ENCODE measurements around the gene ANGPT4.
"Not testable (repeated sequence)": the region's sequence is repeated elsewhere in the genome, so short reads cannot be mapped to it uniquely, and the experiment has no call there.

ANGPT4 gene

GRCh38 chr20:840858-841567 is 75.1 kb downstream of the ANGPT4 start:
- peak; percentile 23 for DNase-seq

DNA sequence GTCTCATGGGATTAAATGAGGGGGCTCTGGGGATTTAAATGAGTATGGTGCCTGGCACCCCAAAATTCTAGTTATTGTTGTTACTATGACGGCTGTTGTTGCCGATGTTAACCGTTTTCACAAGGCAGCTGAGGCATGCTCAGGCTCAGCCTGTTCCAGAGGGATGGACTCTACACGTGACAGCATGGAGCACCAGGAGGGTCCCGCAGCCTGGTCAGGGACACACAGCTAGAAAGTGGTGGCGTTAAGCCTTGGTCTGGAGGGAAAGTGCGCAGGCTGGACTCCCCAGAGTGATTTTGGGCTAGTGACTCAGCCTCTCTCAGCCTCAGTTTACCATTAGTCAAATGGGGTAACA is 75.7 kb downstream of the ANGPT4 start:
- DNase-seq = no peak

GRCh38 chr20:839626-840025 is 76.5 kb downstream of the ANGPT4 start:
- DNase-seq = no peak

- no peak for DNase-seq
These were observed 77.1 kb downstream of the ANGPT4 start for GRCh38 chr20:839015-839414.

GRCh38 chr20:836190-836589 is 79.9 kb downstream of the ANGPT4 start:
- no peak for DNase-seq

DNA sequence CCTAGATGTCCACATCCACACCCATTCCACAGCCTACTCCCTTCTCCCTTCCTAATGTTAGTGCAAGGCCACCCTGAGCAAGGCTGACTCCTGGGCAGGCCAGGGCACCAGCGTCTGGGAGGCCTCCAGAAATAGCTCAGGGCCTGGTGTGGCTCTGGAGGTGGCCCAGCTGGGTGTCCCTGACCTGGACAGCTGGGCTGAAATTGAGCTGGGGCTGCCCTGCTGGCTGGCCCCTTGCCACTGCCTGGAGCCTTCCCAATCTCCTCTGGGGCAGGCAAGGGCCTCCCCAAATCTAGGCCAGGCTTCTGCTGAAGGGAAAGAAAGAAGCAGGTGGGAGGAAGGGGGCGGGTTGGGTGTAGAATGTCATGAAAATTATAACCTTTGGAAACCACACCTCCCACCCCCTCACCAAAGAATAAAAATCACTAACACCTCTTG is 80.5 kb downstream of the ANGPT4 start:
- DNase-seq = no peak

DNA sequence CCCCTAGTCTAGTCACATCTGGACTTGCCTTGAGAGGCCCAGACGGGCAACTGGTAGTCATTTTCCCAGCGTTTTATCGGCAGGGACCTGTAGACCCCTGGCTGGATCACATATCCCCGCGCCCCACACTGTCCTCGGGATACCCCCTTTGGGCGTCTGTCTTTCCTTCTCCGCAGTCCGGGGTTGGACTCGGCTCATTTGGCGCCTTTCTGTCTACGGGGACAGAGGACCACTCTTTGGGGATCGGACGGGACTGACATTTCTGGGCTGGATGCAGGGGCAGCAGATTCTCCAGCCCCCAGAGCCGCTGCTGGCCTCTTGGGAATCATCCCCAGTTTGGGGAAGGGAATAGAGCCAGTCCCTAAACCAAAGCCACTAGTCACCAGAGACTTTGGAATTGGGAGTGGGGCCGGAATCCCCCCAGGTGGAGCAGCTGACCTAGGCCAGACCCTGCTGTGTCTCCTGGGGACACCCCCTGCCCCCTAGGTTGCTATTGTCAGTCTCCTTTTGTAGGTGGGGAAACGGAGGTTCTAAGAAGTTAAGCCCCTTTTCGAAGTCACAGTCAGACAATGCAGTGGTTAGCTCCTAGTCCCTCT is 81.9 kb downstream of the ANGPT4 start:
- no peak for DNase-seq

DNA sequence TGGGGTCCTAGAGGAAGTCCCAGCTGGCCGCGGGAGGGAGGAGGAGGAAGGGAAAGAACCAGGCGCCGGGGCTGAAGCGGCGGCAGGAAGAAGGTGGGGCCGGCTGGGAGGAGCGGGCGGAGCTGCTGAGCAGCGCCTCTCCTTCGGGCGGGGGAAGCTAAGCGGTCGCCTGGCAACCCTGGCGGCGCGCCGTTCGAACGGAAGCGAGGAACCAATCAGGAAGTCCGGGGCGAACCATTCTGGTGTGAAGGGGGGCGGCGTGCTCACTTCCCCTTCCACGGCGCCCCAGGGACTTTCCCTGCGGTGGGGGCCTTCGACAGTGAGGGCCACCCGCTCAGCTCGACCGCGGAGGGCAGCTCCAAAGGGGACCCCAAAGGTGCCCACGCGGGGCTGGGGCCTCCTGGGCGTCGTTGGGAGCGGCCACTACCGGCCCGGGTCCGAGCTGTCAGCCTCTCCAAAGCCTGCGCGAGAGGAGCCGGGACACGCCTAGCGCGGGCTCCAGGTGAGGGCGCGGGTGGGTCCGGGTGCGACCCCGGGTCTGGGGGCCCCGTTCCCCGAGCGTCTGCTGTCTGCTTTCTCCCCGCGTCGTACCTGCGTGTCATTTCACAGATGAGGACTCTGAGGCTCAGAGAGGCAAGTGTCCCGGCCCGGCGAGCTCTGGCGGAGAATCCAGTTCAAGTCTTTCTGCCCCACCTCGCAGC is 82.5 kb downstream of the ANGPT4 start, which contains the start of gene FAM110A:
Gene FAM110A, plus strand, starts transcription at position 266 of the 701 bp plus-strand sequence. CDS start 11,090 bp downstream, outside the sequence.
- peak; percentile 95 for DNase-seq

DNA sequence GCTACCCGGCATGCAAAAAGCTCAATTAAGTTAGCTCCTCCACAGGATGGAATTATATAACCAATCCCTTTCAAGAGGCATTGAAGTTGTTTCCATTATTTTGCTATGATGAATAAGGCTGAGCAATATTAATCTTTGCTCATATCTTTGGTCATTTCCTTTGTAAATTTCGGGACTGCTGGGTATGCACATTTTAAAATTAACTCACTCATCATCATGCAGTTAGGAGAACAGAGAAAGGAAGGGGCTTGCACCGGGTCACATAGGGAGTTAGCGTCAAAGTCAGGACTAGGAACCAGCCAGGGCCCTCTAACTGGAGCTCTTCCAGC is 83.0 kb downstream of the ANGPT4 start:
- DNase-seq = no peak

- no peak for DNase-seq
These were observed 84.2 kb downstream of the ANGPT4 start for GRCh38 chr20:831956-832355.

DNA sequence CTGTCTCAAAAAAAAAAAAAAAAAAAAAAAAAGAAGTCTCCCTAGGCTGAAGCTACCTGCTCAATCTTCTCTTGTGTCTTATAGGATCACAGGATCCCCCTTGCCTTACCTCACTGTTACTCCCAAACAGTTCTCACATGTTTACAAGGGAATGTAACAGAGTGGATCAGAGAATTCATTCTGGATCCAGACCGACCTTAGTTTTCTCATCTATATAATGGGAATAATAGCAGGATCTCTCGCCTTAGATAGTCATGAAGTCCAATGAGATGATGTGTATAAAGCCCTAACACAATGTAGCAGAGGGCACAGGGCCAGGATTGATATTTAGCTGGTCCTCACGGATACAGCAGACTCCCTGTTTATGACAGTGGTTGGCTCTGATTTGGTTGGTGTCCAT is 84.9 kb downstream of the ANGPT4 start:
- DNase-seq = no peak

DNA sequence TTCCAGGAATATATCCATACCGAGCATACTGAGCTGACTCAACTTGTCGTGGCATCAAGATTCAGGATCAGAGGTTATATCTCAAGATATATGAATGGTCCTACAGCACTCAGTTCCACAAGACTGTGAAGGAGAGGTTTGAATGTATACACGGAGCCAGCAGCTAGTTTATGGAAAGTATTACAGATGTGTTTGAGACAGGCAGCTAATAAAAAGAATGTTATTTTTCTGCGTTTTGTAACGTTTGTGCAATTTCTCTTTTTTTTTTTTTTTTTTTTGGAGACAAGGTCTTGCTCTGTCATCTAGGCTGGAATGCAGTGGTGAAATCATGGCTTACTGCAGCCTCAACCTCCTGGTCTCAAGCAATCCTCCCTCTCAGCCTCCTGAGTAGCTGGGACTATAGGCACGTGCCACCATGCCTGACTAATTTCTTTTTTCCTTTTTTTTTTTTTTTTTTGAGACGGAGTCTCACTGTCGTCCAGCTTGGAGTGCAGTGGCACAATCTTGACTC is 86.1 kb downstream of the ANGPT4 start:
- DNase-seq = no peak

- no peak for DNase-seq
These were observed 86.6 kb downstream of the ANGPT4 start for GRCh38 chr20:829551-829950.

GRCh38 chr20:828987-829386 is 87.1 kb downstream of the ANGPT4 start:
- DNase-seq = no peak

- DNase-seq = not testable (repeated sequence)
These were observed 88.2 kb downstream of the ANGPT4 start for GRCh38 chr20:827981-828380.

- no peak for DNase-seq
These were observed 89.3 kb downstream of the ANGPT4 start for GRCh38 chr20:826695-827323.

GRCh38 chr20:825710-826421 is 90.3 kb downstream of the ANGPT4 start:
- no peak for DNase-seq

DNA sequence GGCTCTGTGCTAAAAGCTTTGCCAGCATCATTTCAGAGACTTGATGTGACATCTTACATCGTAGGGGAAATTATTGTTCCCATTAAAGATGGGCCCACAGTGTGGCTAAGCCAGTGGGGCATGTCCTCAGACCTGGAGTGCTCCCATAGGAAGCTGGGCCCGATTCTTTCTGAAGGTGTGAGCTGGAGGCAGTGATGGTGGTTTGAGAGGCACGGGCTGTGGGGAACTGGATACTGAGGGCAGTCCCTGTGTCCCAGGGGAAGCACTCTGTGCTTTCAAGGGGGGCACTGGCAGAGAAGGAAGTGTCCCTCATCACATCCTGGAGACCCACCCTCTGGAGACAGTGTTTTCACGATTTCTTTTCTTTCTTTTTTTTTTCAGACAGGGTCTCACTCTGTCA is 91.2 kb downstream of the ANGPT4 start:
- no peak for DNase-seq

GRCh38 chr20:824490-824889 is 91.6 kb downstream of the ANGPT4 start:
- DNase-seq = no peak

DNA sequence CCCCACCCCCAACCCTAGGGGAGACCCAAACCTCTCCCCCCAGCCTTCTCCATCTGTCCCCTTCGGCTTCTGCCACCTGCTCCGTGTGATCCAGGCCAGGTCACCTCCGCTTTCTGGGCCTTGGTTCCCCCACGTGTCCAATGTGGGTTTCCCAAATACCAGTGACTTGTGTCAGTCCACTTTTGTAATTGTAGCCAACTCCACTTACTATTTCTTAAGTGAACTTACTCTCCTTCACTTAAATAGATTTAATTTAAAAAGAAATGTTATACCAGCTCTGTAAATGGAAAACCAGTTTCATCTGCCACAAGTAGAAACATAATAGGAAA is 92.6 kb downstream of the ANGPT4 start:
- DNase-seq = no peak

- DNase-seq = no peak
These were observed 93.2 kb downstream of the ANGPT4 start for GRCh38 chr20:822651-823573.

DNA sequence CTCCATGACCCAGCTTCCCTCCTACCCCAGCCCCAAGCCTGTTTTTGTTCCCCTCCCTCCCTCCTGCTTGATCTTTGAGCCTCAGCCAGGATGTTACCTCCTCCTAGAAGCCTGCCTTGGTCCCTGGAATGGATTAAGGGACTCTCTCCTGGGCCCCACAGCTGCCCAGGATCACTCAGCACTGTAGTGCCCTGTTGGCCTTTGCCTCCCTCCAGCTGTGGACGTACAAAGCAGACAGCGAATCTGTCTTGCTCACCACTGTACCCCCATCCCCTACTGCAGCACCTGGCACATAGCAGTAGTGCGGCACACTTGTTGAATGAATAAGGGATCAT is 94.4 kb downstream of the ANGPT4 start:
- DNase-seq = no peak
